Liver (tissue), 9 donors: ENCODE results near the gene GNAI2. TPM values are rescaled to one million over a fixed set of nuclear protein-coding genes. Genes with fewer than 3 reads are reported as not detected.

ENCODE experiments used
- DNase-seq: peaks from one replicate; pipeline ENCODE4 v3.0.0-alpha.2; 2017; ENCODE audit warnings: low spot score
- H3K27ac ChIP-seq, 2 donors: one replicate each; pipeline ENCODE4 v1.7.0; 2013; ENCODE audit warnings: inconsistent platforms in 2 of 2, low read length in 2 of 2, control low read depth in 1 of 2, low read depth in 1 of 2, mild to moderate bottlenecking in 1 of 2
- H3K27me3 ChIP-seq, 4 donors: one replicate each; pipeline versions ENCODE4 v1.6.1 to v1.7.0; 2013; ENCODE audit warnings: low read length in 3 of 4, inconsistent platforms in 1 of 4, mild to moderate bottlenecking in 1 of 4, moderate library complexity in 1 of 4; ENCODE audit not compliant: control insufficient read depth in 4 of 4, insufficient read depth in 4 of 4
- H3K36me3 ChIP-seq, 4 donors: one replicate each; pipeline versions ENCODE4 v1.6.1 to v1.7.0; 2013; ENCODE audit warnings: low read length in 3 of 4, mild to moderate bottlenecking in 3 of 4, low read depth in 1 of 4, moderate library complexity in 1 of 4; ENCODE audit not compliant: control insufficient read depth in 4 of 4, insufficient read depth in 3 of 4
- H3K4me1 ChIP-seq, 4 donors: one replicate each; pipeline versions ENCODE4 v1.6.1 to v1.7.0; 2013; ENCODE audit warnings: low read length in 3 of 4, mild to moderate bottlenecking in 3 of 4, moderate library complexity in 1 of 4; ENCODE audit not compliant: control insufficient read depth in 4 of 4, insufficient read depth in 4 of 4
- H3K4me3 ChIP-seq, 3 donors: one replicate each; pipeline versions ENCODE4 v1.6.1 to v1.7.0; 2013; ENCODE audit warnings: low read length in 3 of 3, control low read depth in 1 of 3, low read depth in 1 of 3, mild to moderate bottlenecking in 1 of 3
- H3K9ac ChIP-seq, 2 donors: one replicate each; pipeline ENCODE4 v1.7.0; 2013; ENCODE audit warnings: low read length in 2 of 2, mild to moderate bottlenecking in 2 of 2, moderate library complexity in 2 of 2, control low read depth in 1 of 2, low read depth in 1 of 2
- H3K9me3 ChIP-seq, 4 donors: one replicate each; pipeline versions ENCODE4 v1.6.1 to v1.7.0; 2013; ENCODE audit warnings: low read length in 3 of 4; ENCODE audit not compliant: control insufficient read depth in 4 of 4
- EGR1 ChIP-seq, 2 donors: IDR thresholded peaks; 2 replicates each; pipeline ENCODE4 v1.6.1; 2016 to 2018; ENCODE audit warnings: antibody characterized with exemption in 2 of 2, low read depth in 2 of 2
- FOXA1 ChIP-seq: IDR thresholded peaks from 2 replicates; pipeline ENCODE4 v1.6.1; 2016; ENCODE audit warnings: antibody characterized with exemption
- FOXA2 ChIP-seq: IDR thresholded peaks from 2 replicates; pipeline ENCODE4 v1.6.1; 2016; ENCODE audit warnings: antibody characterized with exemption
- GABPA ChIP-seq, 2 donors: IDR thresholded peaks in 1 of 2; conservative IDR thresholded peaks in 1 of 2; 2 replicates each; pipeline ENCODE4 v1.6.1; 2016; ENCODE audit warnings: antibody characterized with exemption in 2 of 2, mild to moderate bottlenecking in 1 of 2, moderate library complexity in 1 of 2
- HNF4A ChIP-seq, 2 donors: conservative IDR thresholded peaks; 2 replicates each; pipeline ENCODE4 v1.6.1; 2016; ENCODE audit warnings: antibody characterized with exemption in 2 of 2, mild to moderate bottlenecking in 2 of 2
- HNF4G ChIP-seq: IDR thresholded peaks from 2 replicates; pipeline ENCODE4 v1.6.1; 2016; ENCODE audit warnings: antibody characterized with exemption
- JUND ChIP-seq, 2 donors: IDR thresholded peaks; 2 replicates each; pipeline ENCODE4 v1.6.1; 2016; ENCODE audit warnings: antibody characterized with exemption in 2 of 2
- NR2F2 ChIP-seq: IDR thresholded peaks from 2 replicates; pipeline ENCODE4 v1.6.1; 2016; ENCODE audit warnings: antibody characterized with exemption
- RAD21 ChIP-seq, 2 donors: IDR thresholded peaks; 2 replicates each; pipeline ENCODE4 v1.6.1; 2016; ENCODE audit warnings: antibody characterized with exemption in 2 of 2, mild to moderate bottlenecking in 2 of 2
- RXRA ChIP-seq, 2 donors: IDR thresholded peaks; 2 replicates each; pipeline ENCODE4 v1.6.1; 2017 to 2018; ENCODE audit warnings: antibody characterized with exemption in 2 of 2, mild to moderate bottlenecking in 1 of 2
- SP1 ChIP-seq: IDR thresholded peaks from 2 replicates; pipeline ENCODE4 v1.6.1; 2018; ENCODE audit warnings: antibody characterized with exemption, mild to moderate bottlenecking
- TAF1 ChIP-seq: conservative IDR thresholded peaks from 2 replicates; pipeline ENCODE4 v1.6.1; 2016; ENCODE audit warnings: antibody characterized with exemption, mild to moderate bottlenecking
- YY1 ChIP-seq: IDR thresholded peaks from 2 replicates; pipeline ENCODE4 v1.6.1; 2016; ENCODE audit warnings: antibody characterized with exemption, mild to moderate bottlenecking
- WGBS: extraction: QIAGEN DNeasy Blood & Tissue Kit; methylation state at CpG from one replicate; pipeline ENCODE4 v1.1.7; 2013; 5-methylcytosine and 5-hydroxymethylcytosine counted together
- polyA plus RNA-seq, 2 donors: library from polyadenylated mRNA; stranded (reverse) in 1 of 2; unstranded in 1 of 2; fragments of 200-250 nt in 1 of 2; fragments of >200 nt in 1 of 2; fragmentation: Nextera tagmentation in 1 of 2; extraction: Ambion mirVana in 1 of 2; gene quantifications; one replicate each; pipeline versions ENCODE4 v1.2.1 to v1.2.3, GENCODE V29; 2013 to 2015
- total RNA-seq, 2 donors: library from RNA; depleted of rRNA; stranded (reverse); fragments of >200 nt; gene quantifications; one replicate each; pipeline ENCODE4 v1.2.3, GENCODE V29; 2014
- TF ChIP-seq, protein P1 (sequence below): IDR thresholded peaks from 2 replicates; pipeline ENCODE4 v1.6.1; 2016; ENCODE audit warnings: antibody characterized with exemption
- TF ChIP-seq, protein P2 (sequence below): IDR thresholded peaks from 2 replicates; pipeline ENCODE4 v1.6.1; 2016; ENCODE audit warnings: antibody characterized with exemption, mild to moderate bottlenecking
- TF ChIP-seq, protein P3 (sequence below): fragments of 150-350 bp; IDR thresholded peaks from 2 replicates; pipeline ENCODE4 v1.5.1; 2017; ENCODE audit warnings: improper control_type of control experiment, low read depth, low read length; ENCODE audit not compliant: missing input control
- TF ChIP-seq, protein P4 (sequence below): IDR thresholded peaks from 2 replicates; pipeline ENCODE4 v1.6.1; 2016; ENCODE audit warnings: antibody characterized with exemption
- TF ChIP-seq, protein P5 (sequence below): IDR thresholded peaks from 2 replicates; pipeline ENCODE4 v1.6.1; 2016; ENCODE audit warnings: antibody characterized with exemption
- donor health status: healthy.
- donor health status: healthy.
- donor health status: healthy.
- donor health status: healthy.
- donor health status: healthy.

Gene GNAI2
- total and polyA plus RNA-seq, 4 donors = 58.3 to 86.3 (median 62.3) TPM

DNA sequence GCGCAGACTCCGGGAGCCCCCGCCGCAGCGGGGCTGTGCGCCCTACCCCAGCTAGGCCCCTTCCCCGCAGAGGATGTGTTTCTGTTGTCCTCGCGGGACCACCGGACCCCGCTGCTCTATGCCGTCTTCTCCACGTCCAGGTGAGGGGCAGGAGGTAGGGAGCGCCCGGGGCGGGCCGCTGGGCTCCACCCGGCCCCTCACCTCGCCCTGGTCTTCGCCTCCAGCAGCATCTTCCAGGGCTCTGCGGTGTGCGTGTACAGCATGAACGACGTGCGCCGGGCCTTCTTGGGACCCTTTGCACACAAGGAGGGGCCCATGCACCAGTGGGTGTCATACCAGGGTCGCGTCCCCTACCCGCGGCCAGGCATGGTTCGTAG is 37.7 kb downstream of the GNAI2 start:
- H3K27me3 ChIP-seq = peaks cover 0 to 2% (median 0%) of the 10 kb centered on the region in 4 donors
- H3K9ac ChIP-seq = no peak overlapping the region
- no peak overlapping the region for H3K4me3 ChIP-seq
- TF ChIP-seq, protein P1, sequence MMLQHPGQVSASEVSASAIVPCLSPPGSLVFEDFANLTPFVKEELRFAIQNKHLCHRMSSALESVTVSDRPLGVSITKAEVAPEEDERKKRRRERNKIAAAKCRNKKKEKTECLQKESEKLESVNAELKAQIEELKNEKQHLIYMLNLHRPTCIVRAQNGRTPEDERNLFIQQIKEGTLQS = no peak
- TF ChIP-seq, protein P2, sequence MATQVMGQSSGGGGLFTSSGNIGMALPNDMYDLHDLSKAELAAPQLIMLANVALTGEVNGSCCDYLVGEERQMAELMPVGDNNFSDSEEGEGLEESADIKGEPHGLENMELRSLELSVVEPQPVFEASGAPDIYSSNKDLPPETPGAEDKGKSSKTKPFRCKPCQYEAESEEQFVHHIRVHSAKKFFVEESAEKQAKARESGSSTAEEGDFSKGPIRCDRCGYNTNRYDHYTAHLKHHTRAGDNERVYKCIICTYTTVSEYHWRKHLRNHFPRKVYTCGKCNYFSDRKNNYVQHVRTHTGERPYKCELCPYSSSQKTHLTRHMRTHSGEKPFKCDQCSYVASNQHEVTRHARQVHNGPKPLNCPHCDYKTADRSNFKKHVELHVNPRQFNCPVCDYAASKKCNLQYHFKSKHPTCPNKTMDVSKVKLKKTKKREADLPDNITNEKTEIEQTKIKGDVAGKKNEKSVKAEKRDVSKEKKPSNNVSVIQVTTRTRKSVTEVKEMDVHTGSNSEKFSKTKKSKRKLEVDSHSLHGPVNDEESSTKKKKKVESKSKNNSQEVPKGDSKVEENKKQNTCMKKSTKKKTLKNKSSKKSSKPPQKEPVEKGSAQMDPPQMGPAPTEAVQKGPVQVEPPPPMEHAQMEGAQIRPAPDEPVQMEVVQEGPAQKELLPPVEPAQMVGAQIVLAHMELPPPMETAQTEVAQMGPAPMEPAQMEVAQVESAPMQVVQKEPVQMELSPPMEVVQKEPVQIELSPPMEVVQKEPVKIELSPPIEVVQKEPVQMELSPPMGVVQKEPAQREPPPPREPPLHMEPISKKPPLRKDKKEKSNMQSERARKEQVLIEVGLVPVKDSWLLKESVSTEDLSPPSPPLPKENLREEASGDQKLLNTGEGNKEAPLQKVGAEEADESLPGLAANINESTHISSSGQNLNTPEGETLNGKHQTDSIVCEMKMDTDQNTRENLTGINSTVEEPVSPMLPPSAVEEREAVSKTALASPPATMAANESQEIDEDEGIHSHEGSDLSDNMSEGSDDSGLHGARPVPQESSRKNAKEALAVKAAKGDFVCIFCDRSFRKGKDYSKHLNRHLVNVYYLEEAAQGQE = no peak
- TF ChIP-seq YY1 (no peak), GABPA (IDR thresholded peaks at IDR 0.05 in 1 of 2, conservative IDR thresholded peaks at IDR 0.05 in 1 of 2) (no peak), HNF4A (conservative IDR thresholded peaks at IDR 0.05) (no peak), JUND (IDR thresholded peaks at IDR 0.05) (no peak), RXRA (IDR thresholded peaks at IDR 0.05) (no peak), NR2F2 (no peak), FOXA1 (no peak), SP1 (no peak), EGR1 (IDR thresholded peaks at IDR 0.05; ENCODE audit: low read depth in 2 of 2) (no peak), HNF4G (no peak), RAD21 (IDR thresholded peaks at IDR 0.05) (no peak), TAF1 (no peak), FOXA2 (no peak)
- TF ChIP-seq, protein P3, sequence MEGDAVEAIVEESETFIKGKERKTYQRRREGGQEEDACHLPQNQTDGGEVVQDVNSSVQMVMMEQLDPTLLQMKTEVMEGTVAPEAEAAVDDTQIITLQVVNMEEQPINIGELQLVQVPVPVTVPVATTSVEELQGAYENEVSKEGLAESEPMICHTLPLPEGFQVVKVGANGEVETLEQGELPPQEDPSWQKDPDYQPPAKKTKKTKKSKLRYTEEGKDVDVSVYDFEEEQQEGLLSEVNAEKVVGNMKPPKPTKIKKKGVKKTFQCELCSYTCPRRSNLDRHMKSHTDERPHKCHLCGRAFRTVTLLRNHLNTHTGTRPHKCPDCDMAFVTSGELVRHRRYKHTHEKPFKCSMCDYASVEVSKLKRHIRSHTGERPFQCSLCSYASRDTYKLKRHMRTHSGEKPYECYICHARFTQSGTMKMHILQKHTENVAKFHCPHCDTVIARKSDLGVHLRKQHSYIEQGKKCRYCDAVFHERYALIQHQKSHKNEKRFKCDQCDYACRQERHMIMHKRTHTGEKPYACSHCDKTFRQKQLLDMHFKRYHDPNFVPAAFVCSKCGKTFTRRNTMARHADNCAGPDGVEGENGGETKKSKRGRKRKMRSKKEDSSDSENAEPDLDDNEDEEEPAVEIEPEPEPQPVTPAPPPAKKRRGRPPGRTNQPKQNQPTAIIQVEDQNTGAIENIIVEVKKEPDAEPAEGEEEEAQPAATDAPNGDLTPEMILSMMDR = no peak
- TF ChIP-seq, protein P4, sequence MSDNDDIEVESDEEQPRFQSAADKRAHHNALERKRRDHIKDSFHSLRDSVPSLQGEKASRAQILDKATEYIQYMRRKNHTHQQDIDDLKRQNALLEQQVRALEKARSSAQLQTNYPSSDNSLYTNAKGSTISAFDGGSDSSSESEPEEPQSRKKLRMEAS = no peak
- TF ChIP-seq, protein P5, sequence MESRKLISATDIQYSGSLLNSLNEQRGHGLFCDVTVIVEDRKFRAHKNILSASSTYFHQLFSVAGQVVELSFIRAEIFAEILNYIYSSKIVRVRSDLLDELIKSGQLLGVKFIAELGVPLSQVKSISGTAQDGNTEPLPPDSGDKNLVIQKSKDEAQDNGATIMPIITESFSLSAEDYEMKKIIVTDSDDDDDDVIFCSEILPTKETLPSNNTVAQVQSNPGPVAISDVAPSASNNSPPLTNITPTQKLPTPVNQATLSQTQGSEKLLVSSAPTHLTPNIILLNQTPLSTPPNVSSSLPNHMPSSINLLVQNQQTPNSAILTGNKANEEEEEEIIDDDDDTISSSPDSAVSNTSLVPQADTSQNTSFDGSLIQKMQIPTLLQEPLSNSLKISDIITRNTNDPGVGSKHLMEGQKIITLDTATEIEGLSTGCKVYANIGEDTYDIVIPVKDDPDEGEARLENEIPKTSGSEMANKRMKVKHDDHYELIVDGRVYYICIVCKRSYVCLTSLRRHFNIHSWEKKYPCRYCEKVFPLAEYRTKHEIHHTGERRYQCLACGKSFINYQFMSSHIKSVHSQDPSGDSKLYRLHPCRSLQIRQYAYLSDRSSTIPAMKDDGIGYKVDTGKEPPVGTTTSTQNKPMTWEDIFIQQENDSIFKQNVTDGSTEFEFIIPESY = no peak
- DNase-seq = no peak
- no peak overlapping the region for H3K27ac ChIP-seq
- H3K9me3 ChIP-seq = no peaks in the 10 kb centered on the region
- WGBS = 38% methylated on average over 31 of the region's 31 CpGs
- H3K36me3 ChIP-seq = no peaks in the 10 kb centered on the region
- H3K4me1 ChIP-seq = peaks cover 3 to 41% (median 19%) of the 10 kb centered on the region in 4 donors
